ENCODE results near the gene ASB10. TPM values are rescaled to one million over a fixed set of nuclear protein-coding genes. Genes with fewer than 3 reads are reported as not detected.

The ASB10 gene
- total and polyA plus RNA-seq, 2 of the 13 experiments (the other 11 are each of a cell fraction or from before 2014, with no cell fraction given), result not detected

DNA sequence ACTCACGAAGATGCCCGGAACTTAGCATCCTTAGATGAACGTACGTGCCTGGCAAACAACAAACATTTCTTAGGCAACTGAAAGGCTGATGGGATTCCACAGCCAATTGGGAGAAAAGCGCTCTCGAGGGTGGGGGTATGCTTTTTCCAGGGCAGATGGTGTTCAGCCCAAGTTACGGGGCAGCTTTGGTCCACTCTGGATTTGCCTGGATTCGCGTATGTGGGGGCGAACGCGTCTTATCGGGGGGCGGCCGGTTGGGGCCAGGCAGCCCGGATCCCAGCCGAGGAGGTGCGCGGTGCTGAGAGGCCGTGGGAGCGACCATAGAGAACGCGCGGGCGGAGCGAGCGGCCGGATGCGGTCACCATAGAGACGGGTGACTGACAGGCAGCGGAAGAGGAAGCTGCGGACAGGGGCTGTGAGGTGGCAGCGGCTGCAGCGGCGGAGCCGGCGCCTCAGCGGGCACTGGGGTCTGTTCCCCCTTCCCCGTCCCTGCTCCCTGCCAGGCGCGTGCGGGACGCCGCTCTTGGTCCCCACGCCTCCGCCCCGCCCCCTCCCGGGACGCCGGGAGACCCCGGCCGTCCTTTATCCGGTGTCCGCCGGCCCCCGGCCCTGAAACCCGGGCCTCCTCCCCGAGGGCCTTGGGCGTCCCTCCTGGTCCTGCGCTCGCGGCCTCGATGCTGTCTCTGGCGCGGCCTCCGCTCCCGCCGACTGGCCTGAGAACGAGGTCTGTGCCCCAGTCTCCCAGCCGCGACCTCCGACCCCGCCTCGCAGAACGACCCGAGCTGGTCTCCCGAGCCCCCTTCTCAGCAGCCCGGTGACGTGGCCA, 45.3 kb upstream of the ASB10 start, which contains the start of gene CHPF2 (continued):
- TF ChIP-seq NFE2L1 (CRISPR knock-in tag; IDR thresholded peaks at IDR 0.05; ENCODE audit: borderline replicate concordance) (no peak), SMARCE1 (IDR thresholded peaks at IDR 0.05; ENCODE audit: borderline replicate concordance) (no peak), MTF2 (CRISPR knock-in tag; IDR thresholded peaks at IDR 0.05; ENCODE audit: borderline replicate concordance) (peak; percentile 79; the same call in 1 of the 2 replicates), KLF12 (CRISPR knock-in tag; IDR thresholded peaks at IDR 0.05; ENCODE audit: borderline replicate concordance) (no peak), FIP1L1 (IDR thresholded peaks at IDR 0.05; ENCODE audit: borderline replicate concordance, insufficient read depth, low read depth, low read length) (no peak), NR2F1 (CRISPR knock-in tag; IDR thresholded peaks at IDR 0.05) (no peak), ARNTL (CRISPR knock-in tag; IDR thresholded peaks at IDR 0.05) (no peak), SP2 (CRISPR knock-in tag; IDR thresholded peaks at IDR 0.05) (peak; percentile 67), ZNF572 (CRISPR knock-in tag; IDR thresholded peaks at IDR 0.05) (no peak), RFX1 (IDR thresholded peaks at IDR 0.05) (peak; percentile 62; the same call in 1 of the 2 replicates)
- TF ChIP-seq, protein P1, sequence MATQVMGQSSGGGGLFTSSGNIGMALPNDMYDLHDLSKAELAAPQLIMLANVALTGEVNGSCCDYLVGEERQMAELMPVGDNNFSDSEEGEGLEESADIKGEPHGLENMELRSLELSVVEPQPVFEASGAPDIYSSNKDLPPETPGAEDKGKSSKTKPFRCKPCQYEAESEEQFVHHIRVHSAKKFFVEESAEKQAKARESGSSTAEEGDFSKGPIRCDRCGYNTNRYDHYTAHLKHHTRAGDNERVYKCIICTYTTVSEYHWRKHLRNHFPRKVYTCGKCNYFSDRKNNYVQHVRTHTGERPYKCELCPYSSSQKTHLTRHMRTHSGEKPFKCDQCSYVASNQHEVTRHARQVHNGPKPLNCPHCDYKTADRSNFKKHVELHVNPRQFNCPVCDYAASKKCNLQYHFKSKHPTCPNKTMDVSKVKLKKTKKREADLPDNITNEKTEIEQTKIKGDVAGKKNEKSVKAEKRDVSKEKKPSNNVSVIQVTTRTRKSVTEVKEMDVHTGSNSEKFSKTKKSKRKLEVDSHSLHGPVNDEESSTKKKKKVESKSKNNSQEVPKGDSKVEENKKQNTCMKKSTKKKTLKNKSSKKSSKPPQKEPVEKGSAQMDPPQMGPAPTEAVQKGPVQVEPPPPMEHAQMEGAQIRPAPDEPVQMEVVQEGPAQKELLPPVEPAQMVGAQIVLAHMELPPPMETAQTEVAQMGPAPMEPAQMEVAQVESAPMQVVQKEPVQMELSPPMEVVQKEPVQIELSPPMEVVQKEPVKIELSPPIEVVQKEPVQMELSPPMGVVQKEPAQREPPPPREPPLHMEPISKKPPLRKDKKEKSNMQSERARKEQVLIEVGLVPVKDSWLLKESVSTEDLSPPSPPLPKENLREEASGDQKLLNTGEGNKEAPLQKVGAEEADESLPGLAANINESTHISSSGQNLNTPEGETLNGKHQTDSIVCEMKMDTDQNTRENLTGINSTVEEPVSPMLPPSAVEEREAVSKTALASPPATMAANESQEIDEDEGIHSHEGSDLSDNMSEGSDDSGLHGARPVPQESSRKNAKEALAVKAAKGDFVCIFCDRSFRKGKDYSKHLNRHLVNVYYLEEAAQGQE (IDR thresholded peaks at IDR 0.05; ENCODE audit: borderline replicate concordance in 1 of 2, low read depth in 1 of 2, low read length in 2 of 2), result no peak
- TF ChIP-seq, protein P2, sequence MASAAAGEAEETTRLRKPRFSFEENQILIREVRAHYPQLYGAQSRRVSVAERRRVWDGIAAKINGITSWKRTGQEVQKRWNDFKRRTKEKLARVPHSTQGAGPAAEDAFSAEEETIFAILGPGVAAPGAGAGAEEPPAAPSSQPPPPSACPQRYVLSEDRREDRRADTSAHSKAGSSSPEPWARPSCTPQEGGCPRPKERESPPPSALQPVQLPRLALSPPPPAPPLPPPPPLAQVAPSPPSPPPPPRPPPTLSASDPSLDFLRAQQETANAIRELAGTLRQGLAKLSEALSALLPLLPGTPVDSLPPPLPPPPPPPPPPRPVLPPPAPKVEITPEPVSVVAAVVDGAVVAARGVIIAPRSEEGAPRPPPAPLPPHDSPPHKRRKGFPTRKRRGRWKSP (CRISPR knock-in tag; IDR thresholded peaks at IDR 0.05), result no peak; the same call in 1 of the 2 replicates
- TF ChIP-seq, protein P3, sequence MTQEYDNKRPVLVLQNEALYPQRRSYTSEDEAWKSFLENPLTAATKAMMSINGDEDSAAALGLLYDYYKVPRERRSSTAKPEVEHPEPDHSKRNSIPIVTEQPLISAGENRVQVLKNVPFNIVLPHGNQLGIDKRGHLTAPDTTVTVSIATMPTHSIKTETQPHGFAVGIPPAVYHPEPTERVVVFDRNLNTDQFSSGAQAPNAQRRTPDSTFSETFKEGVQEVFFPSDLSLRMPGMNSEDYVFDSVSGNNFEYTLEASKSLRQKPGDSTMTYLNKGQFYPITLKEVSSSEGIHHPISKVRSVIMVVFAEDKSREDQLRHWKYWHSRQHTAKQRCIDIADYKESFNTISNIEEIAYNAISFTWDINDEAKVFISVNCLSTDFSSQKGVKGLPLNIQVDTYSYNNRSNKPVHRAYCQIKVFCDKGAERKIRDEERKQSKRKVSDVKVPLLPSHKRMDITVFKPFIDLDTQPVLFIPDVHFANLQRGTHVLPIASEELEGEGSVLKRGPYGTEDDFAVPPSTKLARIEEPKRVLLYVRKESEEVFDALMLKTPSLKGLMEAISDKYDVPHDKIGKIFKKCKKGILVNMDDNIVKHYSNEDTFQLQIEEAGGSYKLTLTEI (CRISPR knock-in tag; conservative IDR thresholded peaks at IDR 0.05), result no peak
- TF ChIP-seq, protein P4, sequence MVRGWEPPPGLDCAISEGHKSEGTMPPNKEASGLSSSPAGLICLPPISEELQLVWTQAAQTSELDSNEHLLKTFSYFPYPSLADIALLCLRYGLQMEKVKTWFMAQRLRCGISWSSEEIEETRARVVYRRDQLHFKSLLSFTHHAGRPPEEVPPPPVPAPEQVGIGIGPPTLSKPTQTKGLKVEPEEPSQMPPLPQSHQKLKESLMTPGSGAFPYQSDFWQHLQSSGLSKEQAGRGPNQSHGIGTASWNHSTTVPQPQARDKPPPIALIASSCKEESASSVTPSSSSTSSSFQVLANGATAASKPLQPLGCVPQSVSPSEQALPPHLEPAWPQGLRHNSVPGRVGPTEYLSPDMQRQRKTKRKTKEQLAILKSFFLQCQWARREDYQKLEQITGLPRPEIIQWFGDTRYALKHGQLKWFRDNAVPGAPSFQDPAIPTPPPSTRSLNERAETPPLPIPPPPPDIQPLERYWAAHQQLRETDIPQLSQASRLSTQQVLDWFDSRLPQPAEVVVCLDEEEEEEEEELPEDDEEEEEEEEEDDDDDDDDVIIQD (CRISPR knock-in tag; IDR thresholded peaks at IDR 0.05; ENCODE audit: low read depth), result no peak
- TF ChIP-seq, protein P5, sequence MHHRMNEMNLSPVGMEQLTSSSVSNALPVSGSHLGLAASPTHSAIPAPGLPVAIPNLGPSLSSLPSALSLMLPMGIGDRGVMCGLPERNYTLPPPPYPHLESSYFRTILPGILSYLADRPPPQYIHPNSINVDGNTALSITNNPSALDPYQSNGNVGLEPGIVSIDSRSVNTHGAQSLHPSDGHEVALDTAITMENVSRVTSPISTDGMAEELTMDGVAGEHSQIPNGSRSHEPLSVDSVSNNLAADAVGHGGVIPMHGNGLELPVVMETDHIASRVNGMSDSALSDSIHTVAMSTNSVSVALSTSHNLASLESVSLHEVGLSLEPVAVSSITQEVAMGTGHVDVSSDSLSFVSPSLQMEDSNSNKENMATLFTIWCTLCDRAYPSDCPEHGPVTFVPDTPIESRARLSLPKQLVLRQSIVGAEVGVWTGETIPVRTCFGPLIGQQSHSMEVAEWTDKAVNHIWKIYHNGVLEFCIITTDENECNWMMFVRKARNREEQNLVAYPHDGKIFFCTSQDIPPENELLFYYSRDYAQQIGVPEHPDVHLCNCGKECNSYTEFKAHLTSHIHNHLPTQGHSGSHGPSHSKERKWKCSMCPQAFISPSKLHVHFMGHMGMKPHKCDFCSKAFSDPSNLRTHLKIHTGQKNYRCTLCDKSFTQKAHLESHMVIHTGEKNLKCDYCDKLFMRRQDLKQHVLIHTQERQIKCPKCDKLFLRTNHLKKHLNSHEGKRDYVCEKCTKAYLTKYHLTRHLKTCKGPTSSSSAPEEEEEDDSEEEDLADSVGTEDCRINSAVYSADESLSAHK (CRISPR knock-in tag; IDR thresholded peaks at IDR 0.05; ENCODE audit: borderline replicate concordance), result no peak
- TF ChIP-seq, protein P6, sequence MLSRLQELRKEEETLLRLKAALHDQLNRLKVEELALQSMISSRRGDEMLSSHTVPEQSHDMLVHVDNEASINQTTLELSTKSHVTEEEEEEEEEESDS (CRISPR knock-in tag; IDR thresholded peaks at IDR 0.05; ENCODE audit: borderline replicate concordance), result no peak
